WTC11 (cell line): ENCODE results near the gene ZCCHC2. TPM values are rescaled to one million over a fixed set of nuclear protein-coding genes. Genes with fewer than 3 reads are reported as not detected.
A peak's percentile ranks its signal among the peaks of the same experiment; 100 is the strongest.

ENCODE experiments used
- ATAC-seq: fragments of 200-7000 bp; cut with Tn5 transposase; 2 replicates; pipeline ENCODE4 v1.10.0; 2021; ENCODE audit warnings: mild to moderate bottlenecking, moderate library complexity
- CTCF ChIA-PET: fragments of 300-600 bp; sonication (Branson Sonifier 250); formaldehyde crosslinking; loops from one replicate; lab custom pipeline; 2021; ENCODE audit warnings: antibody characterized with exemption; lab: Charles Lee
- POLR2A ChIA-PET: fragments of 350-600 bp; sonication (Branson Sonifier 250); formaldehyde crosslinking; loops from one replicate; lab custom pipeline; 2021; ENCODE audit warnings: antibody characterized with exemption; lab: Charles Lee
- DNase-seq: peaks from one replicate; pipeline ENCODE4 v3.0.0; 2021; ENCODE audit warnings: low spot score
- H3K27ac Mint-ChIP-seq: 2 replicates; pipeline ENCODE4 v1.8.0; 2021; ENCODE audit warnings: mixed read lengths
- H3K27me3 Mint-ChIP-seq: 2 replicates; pipeline ENCODE4 v1.8.0; 2021; ENCODE audit warnings: low read depth, mild to moderate bottlenecking, moderate library complexity, mixed read lengths
- H3K36me3 Mint-ChIP-seq: 2 replicates; pipeline ENCODE4 v1.8.0; 2021; ENCODE audit warnings: mixed read lengths
- H3K4me1 Mint-ChIP-seq: 2 replicates; pipeline ENCODE4 v1.8.0; 2022; ENCODE audit warnings: mixed read lengths
- H3K4me3 Mint-ChIP-seq: 2 replicates; pipeline ENCODE4 v1.8.0; 2021; ENCODE audit warnings: mild to moderate bottlenecking, moderate library complexity, mixed read lengths
- H3K9me3 Mint-ChIP-seq: 2 replicates; pipeline ENCODE4 v1.8.0; 2021; ENCODE audit warnings: mixed read lengths
- AFF4 ChIP-seq: sonication (generic); formaldehyde crosslinking; IDR thresholded peaks from 2 replicates; pipeline ENCODE4 v1.8.1; 2023; ENCODE audit warnings: mild to moderate bottlenecking, missing genetic modification reagents, borderline replicate concordance
- CREM ChIP-seq: sonication (generic); formaldehyde crosslinking; IDR thresholded peaks from 2 replicates; pipeline ENCODE4 v1.8.1; 2022; ENCODE audit warnings: mild to moderate bottlenecking, missing genetic modification reagents, moderate library complexity
- ESRRA ChIP-seq: sonication (generic); formaldehyde crosslinking; IDR thresholded peaks from 2 replicates; pipeline ENCODE4 v1.8.1; 2022; ENCODE audit warnings: mild to moderate bottlenecking, missing genetic modification reagents, borderline replicate concordance
- MXD4 ChIP-seq: fragments of 250-450 bp; sonication (Bioruptor Pico); IDR thresholded peaks from 2 replicates; pipeline ENCODE4 v1.8.0; 2021; ENCODE audit warnings: mild to moderate bottlenecking, moderate library complexity, borderline replicate concordance
- NFYB ChIP-seq: sonication (generic); formaldehyde crosslinking; conservative IDR thresholded peaks from 2 replicates; pipeline ENCODE4 v1.8.0; 2022; ENCODE audit warnings: low read depth, missing genetic modification reagents
- NR2C2 ChIP-seq: sonication (generic); formaldehyde crosslinking; IDR thresholded peaks from 2 replicates; pipeline ENCODE4 v1.8.0; 2022; ENCODE audit warnings: mild to moderate bottlenecking, missing genetic modification reagents
- NR3C1 ChIP-seq: sonication (generic); formaldehyde crosslinking; conservative IDR thresholded peaks from 2 replicates; pipeline ENCODE4 v1.8.1; 2023; ENCODE audit warnings: low read depth, mild to moderate bottlenecking, missing genetic modification reagents
- TEAD1 ChIP-seq: sonication (generic); formaldehyde crosslinking; IDR thresholded peaks from 2 replicates; pipeline ENCODE4 v1.8.0; 2022; ENCODE audit warnings: mild to moderate bottlenecking, missing genetic modification reagents
- ZNF138 ChIP-seq: sonication (generic); formaldehyde crosslinking; conservative IDR thresholded peaks from 2 replicates; pipeline ENCODE4 v1.8.1; 2022; ENCODE audit warnings: mild to moderate bottlenecking, moderate library complexity, missing genetic modification reagents
- ZNF263 ChIP-seq: sonication (generic); formaldehyde crosslinking; IDR thresholded peaks from 2 replicates; pipeline ENCODE4 v1.8.1; 2022; ENCODE audit warnings: low read depth, mild to moderate bottlenecking, moderate library complexity, missing genetic modification reagents
- ZNF671 ChIP-seq: fragments of 250-450 bp; sonication (Bioruptor Pico); IDR thresholded peaks from 2 replicates; pipeline ENCODE4 v1.8.0; 2021; ENCODE audit warnings: mild to moderate bottlenecking
- total RNA-seq: library from RNA; stranded (reverse); gene quantifications from 3 replicates; pipeline ENCODE4 v1.2.3, GENCODE V29; 2021
- TF ChIP-seq, protein P1 (sequence below): fragments of 250-450 bp; sonication (Bioruptor Pico); conservative IDR thresholded peaks from 2 replicates; pipeline ENCODE4 v1.9.0; 2021; ENCODE audit warnings: mild to moderate bottlenecking
- TF ChIP-seq, protein P2 (sequence below): sonication (generic); formaldehyde crosslinking; IDR thresholded peaks from 2 replicates; pipeline ENCODE4 v1.8.1; 2022; ENCODE audit warnings: missing genetic modification reagents, borderline replicate concordance
- TF ChIP-seq, protein P3 (sequence below): sonication (generic); formaldehyde crosslinking; IDR thresholded peaks from 2 replicates; pipeline ENCODE4 v1.8.1; 2022; ENCODE audit warnings: low read depth, mild to moderate bottlenecking, moderate library complexity, missing genetic modification reagents, borderline replicate concordance
- TF ChIP-seq, protein P4 (sequence below): sonication (generic); formaldehyde crosslinking; IDR thresholded peaks from 2 replicates; pipeline ENCODE4 v1.8.1; 2022; ENCODE audit warnings: mild to moderate bottlenecking, missing genetic modification reagents, moderate library complexity, borderline replicate concordance
- TF ChIP-seq, protein P5 (sequence below): sonication (generic); formaldehyde crosslinking; IDR thresholded peaks from 2 replicates; pipeline ENCODE4 v1.8.1; 2023; ENCODE audit warnings: mild to moderate bottlenecking, missing genetic modification reagents, moderate library complexity
- TF ChIP-seq, protein P6 (sequence below): sonication (generic); formaldehyde crosslinking; IDR thresholded peaks from 2 replicates; pipeline ENCODE4 v1.8.1; 2023; ENCODE audit warnings: mild to moderate bottlenecking, missing genetic modification reagents

The ZCCHC2 gene
- total RNA-seq, 1 experiment from 2014 or later: 18.8 TPM

GRCh38 chr18:62611453-62612288 lies 88.8 kb downstream of the ZCCHC2 start:
- H3K4me3 Mint-ChIP-seq: peak overlapping the region; percentile 33
- H3K27me3 Mint-ChIP-seq: no peaks in the 10 kb centered on the region; the same call in 1 of the 2 replicates
- ATAC-seq: peak; percentile 55
- TF ChIP-seq ESRRA (CRISPR knock-in tag): no peak
- TF ChIP-seq, protein P1, sequence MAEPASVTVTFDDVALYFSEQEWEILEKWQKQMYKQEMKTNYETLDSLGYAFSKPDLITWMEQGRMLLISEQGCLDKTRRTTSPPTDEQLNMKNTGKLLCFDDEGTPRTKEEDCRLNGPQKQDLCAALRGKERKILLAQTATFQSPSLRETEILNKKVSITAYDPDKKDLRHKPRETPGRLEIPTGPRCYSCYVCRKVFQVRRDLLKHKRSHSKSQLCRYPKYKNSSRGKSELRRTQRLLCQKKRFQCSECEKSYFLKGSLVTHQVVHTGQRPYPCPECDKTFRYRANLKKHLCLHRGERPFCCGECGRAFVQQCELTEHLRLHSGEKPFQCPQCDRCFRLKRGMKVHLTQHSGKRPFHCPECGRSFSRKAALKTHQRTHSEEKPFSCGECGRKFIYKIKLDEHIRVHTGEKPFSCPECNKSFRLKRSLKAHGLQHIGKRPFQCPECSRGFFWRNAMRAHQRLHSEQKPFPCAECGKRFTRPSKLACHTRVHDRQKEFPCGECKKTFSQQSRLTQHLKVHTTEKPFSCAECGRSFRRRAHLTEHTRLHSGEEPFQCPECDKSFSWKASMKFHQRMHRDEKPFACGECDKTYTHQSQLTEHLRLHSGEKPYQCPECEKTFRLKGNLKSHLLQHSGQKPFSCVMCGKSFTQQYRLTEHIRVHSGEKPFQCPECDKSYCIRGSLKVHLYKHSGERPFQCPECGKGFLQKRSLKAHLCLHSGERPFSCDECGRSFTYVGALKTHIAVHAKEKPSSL (CRISPR knock-in tag): no peak
- TF ChIP-seq ZNF138 (CRISPR knock-in tag): no peak
- no peak for TF ChIP-seq ZNF671 (CRISPR knock-in tag)
- TF ChIP-seq, protein P2, sequence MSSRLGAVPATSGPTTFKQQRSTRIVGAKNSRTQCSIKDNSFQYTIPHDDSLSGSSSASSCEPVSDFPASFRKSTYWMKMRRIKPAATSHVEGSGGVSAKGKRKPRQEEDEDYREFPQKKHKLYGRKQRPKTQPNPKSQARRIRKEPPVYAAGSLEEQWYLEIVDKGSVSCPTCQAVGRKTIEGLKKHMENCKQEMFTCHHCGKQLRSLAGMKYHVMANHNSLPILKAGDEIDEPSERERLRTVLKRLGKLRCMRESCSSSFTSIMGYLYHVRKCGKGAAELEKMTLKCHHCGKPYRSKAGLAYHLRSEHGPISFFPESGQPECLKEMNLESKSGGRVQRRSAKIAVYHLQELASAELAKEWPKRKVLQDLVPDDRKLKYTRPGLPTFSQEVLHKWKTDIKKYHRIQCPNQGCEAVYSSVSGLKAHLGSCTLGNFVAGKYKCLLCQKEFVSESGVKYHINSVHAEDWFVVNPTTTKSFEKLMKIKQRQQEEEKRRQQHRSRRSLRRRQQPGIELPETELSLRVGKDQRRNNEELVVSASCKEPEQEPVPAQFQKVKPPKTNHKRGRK (CRISPR knock-in tag): no peak
- TF ChIP-seq NFYB (CRISPR knock-in tag): no peak
- TF ChIP-seq AFF4: no peak
- TF ChIP-seq, protein P3, sequence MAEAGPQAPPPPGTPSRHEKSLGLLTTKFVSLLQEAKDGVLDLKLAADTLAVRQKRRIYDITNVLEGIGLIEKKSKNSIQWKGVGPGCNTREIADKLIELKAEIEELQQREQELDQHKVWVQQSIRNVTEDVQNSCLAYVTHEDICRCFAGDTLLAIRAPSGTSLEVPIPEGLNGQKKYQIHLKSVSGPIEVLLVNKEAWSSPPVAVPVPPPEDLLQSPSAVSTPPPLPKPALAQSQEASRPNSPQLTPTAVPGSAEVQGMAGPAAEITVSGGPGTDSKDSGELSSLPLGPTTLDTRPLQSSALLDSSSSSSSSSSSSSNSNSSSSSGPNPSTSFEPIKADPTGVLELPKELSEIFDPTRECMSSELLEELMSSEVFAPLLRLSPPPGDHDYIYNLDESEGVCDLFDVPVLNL (CRISPR knock-in tag): no peak
- TF ChIP-seq CREM (CRISPR knock-in tag): no peak
- TF ChIP-seq NR2C2: no peak
- TF ChIP-seq ZNF263 (CRISPR knock-in tag): no peak
- TF ChIP-seq NR3C1 (CRISPR knock-in tag): no peak
- TF ChIP-seq TEAD1 (CRISPR knock-in tag): no peak
- TF ChIP-seq, protein P4, sequence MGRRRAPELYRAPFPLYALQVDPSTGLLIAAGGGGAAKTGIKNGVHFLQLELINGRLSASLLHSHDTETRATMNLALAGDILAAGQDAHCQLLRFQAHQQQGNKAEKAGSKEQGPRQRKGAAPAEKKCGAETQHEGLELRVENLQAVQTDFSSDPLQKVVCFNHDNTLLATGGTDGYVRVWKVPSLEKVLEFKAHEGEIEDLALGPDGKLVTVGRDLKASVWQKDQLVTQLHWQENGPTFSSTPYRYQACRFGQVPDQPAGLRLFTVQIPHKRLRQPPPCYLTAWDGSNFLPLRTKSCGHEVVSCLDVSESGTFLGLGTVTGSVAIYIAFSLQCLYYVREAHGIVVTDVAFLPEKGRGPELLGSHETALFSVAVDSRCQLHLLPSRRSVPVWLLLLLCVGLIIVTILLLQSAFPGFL (CRISPR knock-in tag): no peak
- TF ChIP-seq, protein P5, sequence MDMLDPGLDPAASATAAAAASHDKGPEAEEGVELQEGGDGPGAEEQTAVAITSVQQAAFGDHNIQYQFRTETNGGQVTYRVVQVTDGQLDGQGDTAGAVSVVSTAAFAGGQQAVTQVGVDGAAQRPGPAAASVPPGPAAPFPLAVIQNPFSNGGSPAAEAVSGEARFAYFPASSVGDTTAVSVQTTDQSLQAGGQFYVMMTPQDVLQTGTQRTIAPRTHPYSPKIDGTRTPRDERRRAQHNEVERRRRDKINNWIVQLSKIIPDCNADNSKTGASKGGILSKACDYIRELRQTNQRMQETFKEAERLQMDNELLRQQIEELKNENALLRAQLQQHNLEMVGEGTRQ (CRISPR knock-in tag): no peak
- TF ChIP-seq, protein P6, sequence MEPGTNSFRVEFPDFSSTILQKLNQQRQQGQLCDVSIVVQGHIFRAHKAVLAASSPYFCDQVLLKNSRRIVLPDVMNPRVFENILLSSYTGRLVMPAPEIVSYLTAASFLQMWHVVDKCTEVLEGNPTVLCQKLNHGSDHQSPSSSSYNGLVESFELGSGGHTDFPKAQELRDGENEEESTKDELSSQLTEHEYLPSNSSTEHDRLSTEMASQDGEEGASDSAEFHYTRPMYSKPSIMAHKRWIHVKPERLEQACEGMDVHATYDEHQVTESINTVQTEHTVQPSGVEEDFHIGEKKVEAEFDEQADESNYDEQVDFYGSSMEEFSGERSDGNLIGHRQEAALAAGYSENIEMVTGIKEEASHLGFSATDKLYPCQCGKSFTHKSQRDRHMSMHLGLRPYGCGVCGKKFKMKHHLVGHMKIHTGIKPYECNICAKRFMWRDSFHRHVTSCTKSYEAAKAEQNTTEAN (CRISPR knock-in tag): no peak
- no peak for TF ChIP-seq MXD4 (CRISPR knock-in tag)
- no peak overlapping the region for H3K27ac Mint-ChIP-seq
- peaks cover 9% of the 10 kb centered on the region; the same call in 1 of the 2 replicates for H3K9me3 Mint-ChIP-seq
- CTCF ChIA-PET: interaction anchor here (1.0 to 1.7 kb wide), 4 partner anchors 25 to 371 kb away, joined by 3 to 6 read pairs (median 4); no protein-coding TSS in a partner anchor
- peaks cover 35% of the 10 kb centered on the region for H3K4me1 Mint-ChIP-seq
- POLR2A ChIA-PET: no interaction called here
- H3K36me3 Mint-ChIP-seq: no peaks in the 10 kb centered on the region
- DNase-seq: no peak
